ENCODE results near the gene NLRP1.

Gene NLRP1

DNA sequence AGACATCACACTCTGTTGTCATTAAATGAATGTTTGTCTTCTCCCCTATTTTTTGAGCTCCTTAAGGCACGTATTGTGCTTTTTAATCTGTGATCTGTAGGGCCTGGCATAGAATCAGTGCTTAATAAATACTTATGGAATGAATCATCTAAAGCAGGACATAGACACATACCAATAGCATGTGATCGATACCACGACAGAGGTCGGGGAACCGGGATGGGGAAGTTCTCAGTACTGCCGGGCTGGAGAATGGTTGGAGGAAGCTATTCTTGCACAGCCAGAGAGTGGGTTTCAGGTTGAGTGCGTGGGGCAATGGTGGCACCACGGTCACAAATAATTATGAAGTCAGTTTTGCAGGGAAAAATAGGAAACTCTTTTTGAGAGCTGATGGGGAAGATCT lies 26.8 kb downstream of the NLRP1 start:
- DNase-seq (ENCODE audit: low read depth in 2 of 2), result no peak

DNA sequence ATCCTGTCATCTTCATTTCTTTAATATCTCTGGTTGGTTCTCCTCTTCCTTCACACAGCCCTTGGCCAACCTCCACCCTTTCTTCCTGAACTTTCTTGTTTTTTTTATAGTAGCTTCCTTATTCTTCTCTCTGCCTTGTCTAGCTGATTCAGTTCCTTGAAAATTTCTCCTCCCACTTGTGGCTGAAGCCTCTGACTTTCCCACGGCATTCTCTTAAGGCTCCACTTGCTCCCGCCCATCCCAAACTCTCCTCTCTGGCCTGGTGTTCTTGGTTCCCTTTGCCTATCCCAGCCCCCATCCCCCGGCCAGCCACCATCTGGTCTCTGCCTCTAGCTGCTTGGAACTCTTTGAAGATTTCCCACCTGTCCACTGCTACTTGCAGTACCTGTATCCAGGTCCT lies 29.1 kb downstream of the NLRP1 start:
- no peak for DNase-seq (ENCODE audit: low read depth in 2 of 2)

DNA sequence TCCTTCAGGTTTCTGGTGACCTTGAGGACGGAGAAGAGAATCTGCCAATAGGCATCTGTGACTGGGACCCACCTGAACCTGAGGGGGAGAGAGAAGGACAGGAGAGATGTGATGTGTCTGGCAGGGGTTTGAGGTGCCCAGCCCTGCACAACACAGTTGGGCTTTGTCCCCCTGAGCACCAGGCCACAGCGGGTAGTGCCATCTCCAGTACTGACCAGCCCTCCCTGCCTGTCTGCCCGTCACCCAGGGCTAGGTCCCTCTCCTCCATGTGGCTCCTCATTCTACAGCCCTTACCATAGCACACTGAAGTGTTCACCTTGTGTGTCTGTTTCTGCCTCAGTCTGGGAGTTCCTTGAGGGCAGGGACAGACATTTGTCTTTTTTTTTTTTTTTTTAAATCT lies 30.8 kb downstream of the NLRP1 start:
- no peak for DNase-seq (ENCODE audit: low read depth in 2 of 2)

DNA sequence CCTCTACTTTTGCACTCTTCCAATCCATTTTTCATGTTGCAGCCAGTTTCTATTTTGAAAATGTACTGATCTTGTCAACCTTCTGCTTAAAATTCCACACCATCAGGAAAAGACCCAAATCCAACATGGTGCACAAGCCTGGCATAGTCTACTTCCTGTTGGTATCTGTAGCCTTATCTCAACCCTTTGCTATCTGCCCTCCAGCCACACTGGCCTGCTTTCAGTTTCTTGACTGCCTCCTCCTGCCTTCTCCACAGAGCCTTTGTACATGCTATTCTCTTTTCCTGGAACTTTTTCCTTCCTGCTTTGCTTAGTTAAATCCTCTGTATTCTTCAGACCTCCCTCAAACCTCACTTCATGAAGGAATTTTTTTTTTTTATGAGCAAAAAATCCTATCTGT lies 31.5 kb downstream of the NLRP1 start:
- DNase-seq (ENCODE audit: low read depth in 2 of 2), result no peak

DNA sequence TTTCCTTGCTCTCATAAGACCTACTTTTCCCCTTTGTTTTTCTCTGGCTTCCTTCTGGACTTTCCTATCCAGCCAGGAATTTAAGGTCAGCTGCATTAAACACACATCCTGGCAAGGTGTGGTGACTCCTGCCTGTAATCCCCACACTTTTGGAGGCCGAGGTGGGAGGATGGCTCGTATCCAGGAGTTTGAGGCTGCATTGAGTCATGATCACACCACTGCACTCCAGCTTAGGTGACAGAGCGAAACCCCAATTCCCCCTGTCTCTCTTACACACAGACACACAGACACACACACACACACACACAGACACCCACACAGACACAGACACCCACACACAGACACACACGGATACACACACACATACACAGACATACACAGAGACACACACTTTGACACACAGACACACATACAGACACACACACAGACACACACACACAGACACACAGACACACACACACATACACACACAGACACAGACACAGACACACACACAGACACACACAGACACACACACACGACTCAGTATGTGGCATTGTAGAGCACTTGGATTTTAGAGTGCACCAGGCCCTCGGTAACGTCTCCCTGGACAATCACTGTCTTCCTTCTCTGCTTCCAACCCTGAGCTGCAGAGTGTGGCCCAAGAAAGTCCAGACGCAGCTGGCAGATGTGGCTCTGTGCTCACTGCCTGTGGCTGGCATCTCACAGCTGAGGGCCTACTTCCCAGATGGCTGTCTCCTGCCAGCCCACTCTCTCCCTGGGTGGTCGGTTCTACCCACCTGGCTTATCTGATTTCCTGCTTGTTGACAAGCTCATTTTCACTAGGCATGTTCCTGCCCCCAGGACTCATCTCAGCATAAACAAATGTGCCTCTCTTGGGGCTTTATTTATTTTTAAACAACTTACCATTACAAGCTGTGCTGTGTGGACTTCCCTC lies 39.0 kb downstream of the NLRP1 start:
- DNase-seq (ENCODE audit: low read depth in 2 of 2), result no peak

DNA sequence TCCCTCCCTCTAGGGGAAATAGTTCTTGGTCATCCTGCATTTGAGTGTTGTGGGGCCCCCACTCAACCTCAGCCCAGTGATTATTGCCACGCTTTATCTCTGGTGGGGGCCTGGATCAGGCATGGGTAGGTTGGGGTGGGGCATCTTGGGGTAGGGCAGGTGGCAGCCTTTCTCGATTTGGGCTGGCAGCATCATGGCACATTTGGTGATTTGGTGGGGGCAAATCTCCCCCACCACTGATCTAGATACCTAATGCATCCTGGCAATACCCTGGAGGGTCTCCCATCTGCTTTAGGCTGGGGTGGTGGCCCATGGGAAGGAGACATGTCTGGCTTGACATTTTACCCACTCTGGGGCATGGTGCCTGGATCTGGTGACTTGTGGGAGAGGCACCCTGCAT lies 40.2 kb downstream of the NLRP1 start:
- no peak for DNase-seq (ENCODE audit: low read depth in 2 of 2)

DNA sequence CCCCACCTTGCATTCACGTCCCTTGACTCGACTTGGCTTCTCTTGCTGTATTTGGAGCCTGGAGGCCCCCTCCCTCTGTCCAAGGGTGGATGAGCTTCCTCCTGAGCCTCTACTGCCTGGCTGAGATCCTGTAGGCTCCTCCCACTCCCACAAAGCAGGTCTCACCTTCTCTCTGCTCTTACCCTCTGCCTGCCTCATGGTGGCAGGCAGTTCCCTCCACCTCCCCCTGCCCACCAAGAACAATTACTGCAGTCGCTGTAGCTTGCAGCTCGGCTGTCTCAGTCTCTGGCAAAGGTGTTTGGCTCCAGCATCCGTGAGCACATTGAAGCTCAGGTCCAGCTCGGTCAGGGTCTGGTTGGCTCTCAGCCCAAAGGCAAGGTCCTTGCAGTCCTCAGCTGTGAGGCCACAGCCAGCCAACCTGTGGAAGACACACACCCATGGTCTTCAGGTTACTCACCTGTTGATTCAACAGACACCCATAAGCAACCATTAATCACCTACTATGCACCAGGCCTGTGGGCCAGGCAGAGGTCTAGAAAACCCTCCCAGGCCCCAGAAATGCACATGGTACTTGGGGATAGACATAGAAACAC lies 42.6 kb downstream of the NLRP1 start:
- DNase-seq (ENCODE audit: low read depth in 2 of 2), result no peak

DNA sequence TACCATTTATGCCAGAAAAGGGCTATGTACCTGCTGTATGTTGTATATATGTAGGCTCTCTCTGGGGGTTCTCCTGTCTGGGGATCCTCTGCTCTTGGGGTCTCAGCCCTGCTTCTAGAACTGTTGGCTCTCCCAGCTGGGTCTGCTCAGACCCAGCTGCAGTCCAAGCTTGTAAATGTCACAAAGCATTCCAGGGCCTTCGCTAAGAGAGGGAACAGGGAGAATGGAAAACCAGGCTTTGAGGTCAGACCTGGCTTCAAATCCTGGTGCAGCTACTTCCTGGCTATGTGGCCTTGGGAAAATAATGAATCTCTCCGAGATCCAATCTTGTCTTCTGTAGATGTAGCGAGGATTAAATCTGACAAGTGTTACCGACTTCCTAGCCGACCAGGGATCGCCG lies 44.0 kb downstream of the NLRP1 start:
- no peak for DNase-seq (ENCODE audit: low read depth in 2 of 2)

DNA sequence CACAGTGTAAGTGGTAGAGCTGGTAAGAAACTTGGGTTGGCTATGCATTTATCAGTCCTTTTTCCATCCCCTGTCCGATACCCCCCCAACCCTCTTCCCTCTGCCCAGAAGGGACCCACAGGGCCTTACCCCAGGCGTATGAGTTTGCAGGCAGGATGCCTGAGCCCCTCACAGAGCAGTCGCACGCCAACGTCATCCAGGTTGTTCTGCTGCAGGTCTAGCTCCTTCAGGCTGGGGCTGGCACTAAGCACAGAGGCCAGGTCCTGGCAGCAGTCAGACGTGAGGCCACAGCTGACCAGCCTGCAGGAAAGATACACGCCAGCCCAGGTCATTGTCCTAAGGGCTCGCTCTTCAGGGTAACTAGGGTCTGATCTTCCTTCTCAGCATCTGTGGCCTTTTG lies 45.0 kb downstream of the NLRP1 start:
- no peak for DNase-seq (ENCODE audit: low read depth in 2 of 2)

DNA sequence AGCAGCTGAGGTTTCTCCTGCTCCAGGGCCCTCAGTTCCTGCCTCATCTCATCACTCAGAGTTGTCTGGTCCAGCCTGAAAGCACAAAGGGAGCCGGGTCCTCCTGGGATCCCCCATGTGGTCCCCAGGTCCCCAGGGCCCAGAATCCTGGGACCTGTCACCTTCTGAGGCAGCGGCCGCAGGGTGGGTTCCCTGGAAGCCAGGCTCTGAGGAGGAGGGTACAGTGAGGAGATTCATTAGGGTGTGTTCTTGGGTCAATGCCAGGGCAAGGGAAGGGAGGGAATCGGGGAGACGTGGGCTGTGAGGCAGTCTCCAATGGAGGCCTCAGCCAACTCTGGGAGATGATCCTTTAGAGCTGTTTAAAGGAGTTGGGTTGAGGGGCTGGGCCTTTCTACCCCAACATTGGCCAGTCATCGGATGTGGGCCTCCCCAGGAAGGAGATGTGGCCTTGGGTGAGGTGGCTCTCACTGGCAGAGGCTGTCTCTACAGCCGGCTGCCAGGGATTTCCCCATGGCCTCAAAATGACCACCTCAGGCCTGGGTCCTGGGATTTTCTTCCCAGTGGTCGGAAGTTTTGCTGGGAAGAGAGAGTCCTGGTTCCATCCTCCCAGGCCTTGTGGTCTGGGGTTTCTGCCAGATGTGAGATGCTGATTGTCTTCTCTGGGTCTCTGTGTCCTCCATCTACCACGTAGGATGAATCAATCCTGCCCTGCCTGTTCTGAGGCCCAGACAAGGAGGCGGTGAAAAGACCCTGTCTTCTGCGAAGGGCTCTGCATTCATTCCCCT lies 47.3 kb downstream of the NLRP1 start:
- no peak for DNase-seq (ENCODE audit: low read depth in 2 of 2)

DNA sequence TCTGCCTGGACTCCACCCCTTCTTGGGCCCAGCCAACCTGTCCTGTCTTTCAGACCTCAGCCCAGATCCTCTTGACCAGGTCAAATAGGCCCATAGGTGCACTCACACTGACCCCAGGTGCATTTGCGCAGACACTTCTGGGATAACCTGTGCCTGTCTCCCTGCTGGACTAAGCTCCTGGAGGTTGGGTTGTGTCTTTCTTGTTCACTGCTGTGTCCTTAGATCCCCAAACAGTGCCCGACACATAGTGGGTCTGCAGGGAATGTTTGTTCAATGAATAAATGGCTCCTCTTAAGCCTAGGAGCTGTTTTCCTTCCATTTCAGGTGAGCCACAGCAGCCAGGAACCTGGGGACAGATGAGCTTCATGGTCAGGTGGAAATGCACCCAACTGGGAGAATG lies 48.9 kb downstream of the NLRP1 start:
- DNase-seq (ENCODE audit: low read depth in 2 of 2), result no peak

DNA sequence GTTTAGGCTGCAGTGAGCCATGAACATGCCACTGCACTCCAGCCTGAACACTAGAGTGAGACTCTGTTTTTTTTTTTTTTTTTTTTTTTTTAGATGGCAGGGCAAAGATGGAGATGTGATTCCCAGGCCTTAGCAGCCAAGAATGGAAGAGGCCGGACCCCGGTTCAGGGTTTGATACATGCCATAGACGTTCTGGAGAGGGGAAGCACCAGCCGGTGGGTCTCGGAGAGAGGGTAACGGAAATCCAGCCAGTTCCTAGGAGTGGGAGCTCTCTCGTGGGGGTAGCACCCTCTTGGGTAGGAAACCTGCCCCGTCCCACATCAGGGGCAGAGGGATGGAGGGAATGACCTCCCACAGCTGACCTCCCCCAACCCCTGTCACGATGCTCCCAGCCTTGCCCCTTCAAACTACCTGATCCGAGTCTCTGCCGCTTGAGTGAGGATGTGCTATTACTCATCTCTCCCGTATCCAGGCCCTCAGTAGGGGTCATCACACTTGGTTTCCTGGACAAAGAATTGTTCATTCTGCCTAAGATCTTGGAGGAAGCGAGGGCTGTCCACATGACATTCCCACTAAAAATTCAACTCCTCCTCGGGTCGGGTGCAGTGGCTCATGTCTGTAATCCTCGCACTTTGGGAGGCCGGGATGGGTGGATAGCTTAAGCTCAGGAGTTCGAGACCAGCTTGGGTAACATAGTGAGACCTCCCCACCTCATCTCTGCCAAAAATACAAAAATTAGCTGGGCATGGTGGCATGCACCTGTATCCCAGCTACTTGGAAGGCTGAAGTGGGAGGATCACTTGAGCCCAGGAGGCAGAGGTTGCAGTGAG lies 50.6 kb downstream of the NLRP1 start:
- no peak for DNase-seq (ENCODE audit: low read depth in 2 of 2)

DNA sequence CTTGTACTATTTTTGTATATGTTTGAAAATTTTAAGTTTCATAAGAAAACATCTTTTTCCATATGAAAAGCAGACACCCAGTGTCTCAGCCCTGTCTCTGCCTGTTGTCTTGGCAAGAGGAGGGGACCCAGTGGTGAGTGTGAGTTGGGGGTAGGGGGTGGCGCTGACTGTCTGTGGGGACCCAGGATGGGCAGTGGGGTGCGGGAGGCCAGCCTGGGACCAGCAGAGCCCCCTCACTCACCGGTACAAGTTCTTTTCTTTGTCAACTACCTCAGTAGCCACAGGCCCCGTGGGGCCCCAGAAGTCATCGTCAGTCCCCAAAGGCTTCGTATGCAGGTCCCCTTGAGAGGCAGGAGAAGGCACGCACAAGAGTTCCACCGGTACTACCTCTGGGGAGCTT lies 51.7 kb downstream of the NLRP1 start:
- DNase-seq (ENCODE audit: low read depth in 2 of 2), result no peak

DNA sequence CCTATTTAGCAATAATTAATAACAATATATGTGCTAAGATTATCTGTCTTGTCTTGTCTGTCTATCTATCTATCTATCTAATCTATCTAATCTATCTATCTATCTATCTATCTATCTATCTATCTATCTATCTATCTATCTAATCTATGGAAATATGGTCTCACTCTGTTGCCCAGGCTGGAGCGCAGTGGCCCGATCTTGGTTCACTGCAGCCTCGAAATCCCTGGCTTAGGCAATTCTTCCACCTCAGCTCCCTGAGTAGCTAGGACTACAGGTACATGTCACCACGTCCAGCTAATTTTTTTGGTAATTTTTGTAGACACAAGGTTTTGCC lies 53.3 kb downstream of the NLRP1 start:
- no peak for DNase-seq (ENCODE audit: low read depth in 2 of 2)

DNA sequence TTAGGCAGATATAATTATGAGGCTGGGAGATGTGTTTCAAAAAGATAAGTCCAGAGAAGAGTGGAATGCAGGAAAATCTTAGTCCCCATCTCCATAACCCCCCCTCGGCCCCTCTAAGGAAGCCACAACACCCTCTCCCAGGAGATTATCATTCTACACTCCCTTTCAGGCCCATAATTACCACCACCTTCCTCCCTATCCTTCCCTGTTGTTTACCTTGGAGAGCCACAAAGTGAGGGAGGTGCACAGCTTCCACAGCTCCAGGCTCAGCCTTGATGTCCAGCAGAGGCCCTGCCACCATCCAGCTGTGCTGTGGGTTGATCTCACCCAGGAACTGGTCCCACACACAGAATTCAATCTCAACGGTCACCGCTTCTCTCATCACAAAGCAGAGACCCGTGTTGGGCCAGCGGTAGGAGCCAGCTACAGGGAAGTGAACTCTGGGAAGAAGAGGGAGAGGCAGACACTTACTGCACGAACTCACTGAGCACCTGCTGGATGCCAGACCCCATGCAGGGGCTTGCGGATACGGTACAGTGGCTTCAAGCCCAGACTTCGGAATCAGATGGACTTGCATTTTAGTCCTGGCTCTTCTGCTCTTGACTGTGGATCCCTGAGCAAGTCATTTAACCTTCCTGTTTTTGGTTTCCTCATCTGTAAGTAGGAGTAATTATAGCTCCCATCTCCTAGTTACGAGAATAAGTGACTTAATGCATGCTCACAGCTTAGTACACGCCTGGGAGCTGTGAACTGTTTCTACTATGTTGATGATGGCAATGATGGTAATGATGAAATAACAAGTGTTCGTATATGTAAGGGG lies 53.8 kb downstream of the NLRP1 start:
- DNase-seq (ENCODE audit: low read depth in 2 of 2), result no peak

DNA sequence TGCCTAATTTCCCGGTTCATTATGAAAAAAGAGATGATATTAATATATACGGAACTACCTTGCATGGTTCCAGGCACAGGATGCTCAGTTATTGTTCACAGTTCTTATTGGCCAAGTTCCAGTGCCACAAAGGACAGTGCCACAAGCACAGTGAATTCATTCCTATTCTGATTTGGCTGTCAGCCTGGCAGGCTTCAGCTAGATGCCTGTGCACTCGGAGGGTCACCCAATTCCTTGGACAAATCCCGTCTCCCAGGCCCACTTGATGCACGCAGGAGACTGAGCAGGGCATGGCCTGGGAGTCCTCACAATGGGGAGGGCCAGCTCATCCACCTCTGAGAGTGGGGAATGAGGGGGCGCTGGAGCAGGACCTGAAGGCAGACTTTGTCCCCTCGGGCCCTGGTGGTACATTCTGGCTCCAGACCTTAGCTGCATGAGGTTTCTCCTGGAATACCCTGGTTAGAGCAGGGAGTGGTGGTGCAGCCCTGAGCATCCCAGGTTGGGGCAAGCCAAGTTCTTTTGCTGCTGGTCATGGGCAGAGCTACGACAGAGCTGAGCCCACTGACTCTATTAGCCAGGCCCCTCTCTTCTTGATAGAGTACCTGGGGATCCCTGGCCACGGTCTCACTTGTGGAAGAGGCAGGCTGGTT lies 56.6 kb downstream of the NLRP1 start:
- no peak for DNase-seq (ENCODE audit: low read depth in 2 of 2)

DNA sequence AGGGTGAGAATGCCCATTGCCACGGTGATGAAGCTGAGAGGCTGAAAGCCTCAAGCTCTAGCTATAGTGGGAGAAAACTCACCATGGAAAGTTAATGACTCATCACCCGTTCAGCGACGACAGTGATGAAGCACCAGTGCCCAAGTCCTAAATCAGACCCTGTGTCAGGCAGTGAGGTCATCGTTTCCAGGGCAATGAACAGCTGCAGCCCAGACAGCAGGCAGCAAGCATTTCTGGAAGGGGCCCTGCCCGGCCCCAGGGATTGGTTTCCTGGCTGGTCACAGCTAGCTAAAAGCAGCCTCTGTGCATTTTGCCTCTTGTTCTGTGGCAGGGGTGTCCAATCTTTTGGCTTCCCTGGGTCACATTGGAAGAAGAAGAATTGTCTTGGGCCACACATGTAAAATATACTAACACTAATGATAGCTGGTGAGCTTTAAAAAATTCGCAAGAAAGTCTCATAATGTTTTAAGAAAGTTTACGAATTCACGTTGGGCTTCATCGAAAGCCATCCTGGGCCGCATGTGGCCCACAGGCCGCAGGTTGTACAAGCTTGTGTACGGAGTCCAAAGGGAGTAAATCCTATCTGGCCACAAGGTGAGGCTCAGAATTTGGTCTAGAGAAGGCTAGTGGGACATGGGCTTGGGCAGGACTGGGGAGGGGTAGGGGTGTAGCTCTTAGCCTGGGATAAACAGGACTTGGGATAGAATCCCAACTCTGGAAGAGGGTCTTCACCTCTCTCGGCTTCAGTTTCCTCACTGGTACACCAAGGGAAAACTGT lies 57.3 kb downstream of the NLRP1 start:
- peak; percentile 65 to 71 for DNase-seq (ENCODE audit: low read depth in 2 of 2)

DNA sequence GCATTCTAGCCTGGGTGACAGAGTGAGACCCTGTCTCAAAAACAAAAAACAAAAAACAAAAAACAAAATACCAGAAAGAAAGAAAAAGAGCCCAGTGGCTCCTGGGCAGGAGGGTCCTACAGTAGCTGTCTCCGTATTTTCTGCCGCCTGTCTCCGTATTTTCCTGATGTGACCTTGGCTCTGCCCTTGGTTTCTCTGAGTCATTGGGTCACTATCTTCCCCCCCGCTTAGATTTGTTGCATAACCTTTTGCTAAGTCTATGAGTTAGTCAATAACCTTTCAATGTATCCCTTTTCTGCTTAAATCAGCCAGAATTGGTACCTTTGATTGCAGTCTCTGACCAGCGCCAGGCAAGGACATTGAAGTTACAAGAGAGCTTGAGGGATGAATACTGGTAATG lies 61.1 kb downstream of the NLRP1 start:
- no peak for DNase-seq (ENCODE audit: low read depth in 2 of 2)

DNA sequence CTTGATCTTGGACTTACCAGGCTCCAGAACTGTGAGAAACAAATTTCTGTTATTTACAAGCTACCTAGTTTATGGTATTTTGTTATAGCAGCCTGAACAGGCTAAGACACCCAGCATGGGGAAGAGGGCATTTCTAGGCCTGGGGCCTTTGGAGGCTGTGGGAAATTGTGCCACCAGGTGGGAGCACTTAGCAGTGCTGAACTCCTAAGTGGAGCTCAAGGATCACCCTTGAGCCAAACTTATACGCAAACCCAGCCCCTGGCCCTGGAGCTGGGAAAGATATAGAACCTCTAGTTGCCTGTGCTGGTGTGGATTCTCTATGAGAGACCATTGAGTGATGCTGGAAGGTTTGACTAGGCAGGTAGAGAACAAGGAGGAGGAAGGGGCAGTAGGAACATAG lies 61.8 kb downstream of the NLRP1 start:
- no peak for DNase-seq (ENCODE audit: low read depth in 2 of 2)

All from stimulated activated CD4-positive, alpha-beta T cell treated with anti-CD3 and anti-CD28 coated beads, Interleukin-15, amount 100 ng/mL, for 48 hours (primary cell).